Esophagus muscularis mucosa (tissue), 4 donors: ENCODE results near the gene SFT2D2.

Experiments
- CTCF ChIP-seq, 3 experiments: fragments of 200-600 bp in 2 of 3; fragments of 450-650 bp in 1 of 3; sonication (generic) in 2 of 3; IDR thresholded peaks; one replicate each; pipeline ENCODE4 v1.5.1; 2017 to 2019; ENCODE audit warnings: antibody characterized with exemption in 3 of 3, mild to moderate bottlenecking in 2 of 3, moderate library complexity in 1 of 3
- EP300 ChIP-seq: sonication (generic); formaldehyde crosslinking; IDR thresholded peaks from one replicate; pipeline ENCODE4 v1.6.1; 2017; ENCODE audit warnings: antibody characterized with exemption
- POLR2AphosphoS5 ChIP-seq, 2 donors: sonication (generic); formaldehyde crosslinking; IDR thresholded peaks; one replicate each; pipeline ENCODE4 v1.6.1; 2017; ENCODE audit warnings: antibody characterized with exemption in 2 of 2

DNA sequence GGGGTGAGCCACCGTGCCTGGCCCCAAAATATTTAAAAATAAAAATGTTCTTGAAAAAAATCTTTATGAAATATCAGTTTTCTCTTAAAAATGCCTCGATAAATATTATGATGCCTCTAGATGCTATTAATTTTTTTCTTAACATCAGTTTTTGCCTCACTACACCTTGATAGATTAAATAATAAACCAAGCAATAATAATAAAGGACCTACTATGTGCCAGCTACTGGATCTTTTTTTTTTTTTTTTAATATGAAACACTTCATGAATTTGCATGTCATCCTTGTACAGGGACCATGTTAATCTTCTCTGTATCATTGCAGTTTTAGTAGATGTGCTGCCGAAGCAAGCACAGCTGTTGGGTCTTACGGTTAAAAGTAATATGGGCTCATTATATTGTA lies 37.3 kb downstream of the SFT2D2 start:
- TF ChIP-seq CTCF (IDR thresholded peaks at IDR 0.05), result no peak
- TF ChIP-seq POLR2AphosphoS5 (IDR thresholded peaks at IDR 0.05), result no peak
- no peak for TF ChIP-seq EP300
